K562 (cell line): Measurements from ENCODE around the gene ZSWIM1. TPM values are rescaled to one million over a fixed set of nuclear protein-coding genes. Genes with fewer than 3 reads are reported as not detected.

ENCODE experiments used
- BHLHE40 ChIP-seq: IDR thresholded peaks from 2 replicates; pipeline ENCODE4 v1.6.1; 2011; ENCODE audit warnings: low read length, improper control_type of control experiment
- GATA2 ChIP-seq: sonication (generic); formaldehyde crosslinking; IDR thresholded peaks from 2 replicates; pipeline ENCODE4 v1.4.0; 2020; ENCODE audit warnings: mild to moderate bottlenecking, missing genetic modification reagents
- HMBOX1 ChIP-seq: sonication (generic); IDR thresholded peaks from 2 replicates; pipeline ENCODE4 v1.6.1; 2016
- KAT7 ChIP-seq: sonication (generic); formaldehyde crosslinking; IDR thresholded peaks from 2 replicates; pipeline ENCODE4 v1.8.0; 2022; ENCODE audit warnings: missing genetic modification reagents, mild to moderate bottlenecking, borderline replicate concordance
- MITF ChIP-seq: IDR thresholded peaks from 2 replicates; pipeline ENCODE4 v1.6.1; 2014; ENCODE audit warnings: antibody characterized with exemption
- NR2C2 ChIP-seq, 2 experiments: fragments of 200-800 bp in 1 of 2; sonication (Bioruptor generic) in 1 of 2; sonication (generic) in 1 of 2; formaldehyde crosslinking in 1 of 2; IDR thresholded peaks; 2 replicates each; pipeline versions ENCODE4 v1.6.1 to v1.8.0; 2016 to 2022; ENCODE audit warnings: mild to moderate bottlenecking in 1 of 2, missing compliant biosample characterization in 1 of 2, missing genetic modification characterization in 1 of 2, missing genetic modification reagents in 1 of 2
- POU5F1 ChIP-seq: fragments of 150-350 bp; IDR thresholded peaks from 2 replicates; pipeline ENCODE4 v1.6.1; 2014; ENCODE audit warnings: borderline replicate concordance, low read length, low read depth, mild to moderate bottlenecking; ENCODE audit not compliant: partially characterized antibody
- SMARCE1 ChIP-seq: fragments of 450-650 bp; IDR thresholded peaks from 2 replicates; pipeline ENCODE4 v1.7.1; 2016; ENCODE audit warnings: mild to moderate bottlenecking
- TFE3 ChIP-seq: fragments of 450-650 bp; formaldehyde crosslinking; IDR thresholded peaks from 2 replicates; pipeline ENCODE4 v1.4.0; 2020; ENCODE audit warnings: mild to moderate bottlenecking, mixed read lengths
- polyA plus RNA-seq, 8 experiments: library from polyadenylated mRNA; depleted of rRNA in 4 of 8; stranded (reverse) in 5 of 8; unstranded in 3 of 8; fragments of >200 nt; fragmentation: Nextera tagmentation in 2 of 8; fragmentation: Illumina TruSeq in 1 of 8; extraction: Ambion mirVana in 2 of 8; extraction: Trizol in 1 of 8; gene quantifications; 2 replicates each; pipeline versions ENCODE4 v1.2.1 to v1.2.3, GENCODE V29; 2011 to 2014; ENCODE audit warnings: inconsistent platforms in 1 of 8, missing spikeins in 1 of 8
- total RNA-seq, 7 experiments: library from RNA; depleted of rRNA in 6 of 7; stranded (reverse); fragments of >200 nt in 6 of 7; fragmentation: Illumina TruSeq in 2 of 7; extraction: Trizol in 2 of 7; gene quantifications; 2 replicates each; pipeline versions ENCODE4 v1.2.1 to v1.2.3, GENCODE V29; 2011 to 2021; ENCODE audit warnings: low replicate concordance in 1 of 7
- TF ChIP-seq, protein P1 (sequence below), 3 experiments: IDR thresholded peaks in 2 of 3; conservative IDR thresholded peaks in 1 of 3; 2 replicates each; pipeline ENCODE4 v1.5.1; 2011 to 2012; ENCODE audit warnings: low read length in 3 of 3, mild to moderate bottlenecking in 3 of 3, control low read depth in 2 of 3, improper control_type of control experiment in 1 of 3, inconsistent platforms in 1 of 3, low read depth in 1 of 3, mixed read lengths in 1 of 3, moderate library complexity in 1 of 3; ENCODE audit not compliant: insufficient read depth in 2 of 3
- TF ChIP-seq, protein P2 (sequence below): fragments of 450-650 bp; IDR thresholded peaks from 2 replicates; pipeline ENCODE4 v1.6.1; 2017; ENCODE audit warnings: antibody characterized with exemption, mild to moderate bottlenecking
- TF ChIP-seq, protein P3 (sequence below), 3 experiments: fragments of 200-800 bp in 1 of 3; fragments of 250-450 bp in 1 of 3; fragments of 450-650 bp in 1 of 3; sonication (Bioruptor Pico) in 1 of 3; sonication (Bioruptor generic) in 1 of 3; formaldehyde crosslinking in 1 of 3; IDR thresholded peaks; 2 replicates each; pipeline versions ENCODE4 v1.6.1 to v1.8.0; 2016 to 2022; ENCODE audit warnings: mild to moderate bottlenecking in 2 of 3, missing genetic modification characterization in 2 of 3, missing compliant biosample characterization in 1 of 3, moderate library complexity in 1 of 3

ZSWIM1 gene
- total and polyA plus RNA-seq, 9 of the 15 experiments (the other 6 are each of a cell fraction or from before 2014, with no cell fraction given), result 2.5 to 15.6 (median 9.5) TPM

DNA sequence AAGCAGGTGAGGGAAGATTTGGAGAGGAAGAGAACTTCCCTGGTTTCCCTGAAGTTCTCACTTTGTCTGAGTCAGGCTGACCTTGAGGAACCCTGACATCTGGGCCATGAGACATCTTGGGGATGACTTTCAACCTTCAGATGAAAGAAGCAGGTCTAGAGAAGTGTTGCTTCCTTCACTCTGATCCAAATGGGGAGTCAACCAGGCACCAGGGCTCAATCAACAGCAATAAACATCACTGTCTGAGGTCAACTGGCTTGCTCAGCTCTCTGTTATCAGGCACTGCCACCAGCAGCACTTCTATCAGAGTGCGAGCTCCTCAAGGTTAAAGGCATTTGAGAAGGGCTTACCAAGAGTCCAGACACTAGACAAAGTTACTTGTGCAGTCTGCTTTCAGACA, 30.1 kb upstream of the ZSWIM1 start (continued):
- TF ChIP-seq, protein P1, sequence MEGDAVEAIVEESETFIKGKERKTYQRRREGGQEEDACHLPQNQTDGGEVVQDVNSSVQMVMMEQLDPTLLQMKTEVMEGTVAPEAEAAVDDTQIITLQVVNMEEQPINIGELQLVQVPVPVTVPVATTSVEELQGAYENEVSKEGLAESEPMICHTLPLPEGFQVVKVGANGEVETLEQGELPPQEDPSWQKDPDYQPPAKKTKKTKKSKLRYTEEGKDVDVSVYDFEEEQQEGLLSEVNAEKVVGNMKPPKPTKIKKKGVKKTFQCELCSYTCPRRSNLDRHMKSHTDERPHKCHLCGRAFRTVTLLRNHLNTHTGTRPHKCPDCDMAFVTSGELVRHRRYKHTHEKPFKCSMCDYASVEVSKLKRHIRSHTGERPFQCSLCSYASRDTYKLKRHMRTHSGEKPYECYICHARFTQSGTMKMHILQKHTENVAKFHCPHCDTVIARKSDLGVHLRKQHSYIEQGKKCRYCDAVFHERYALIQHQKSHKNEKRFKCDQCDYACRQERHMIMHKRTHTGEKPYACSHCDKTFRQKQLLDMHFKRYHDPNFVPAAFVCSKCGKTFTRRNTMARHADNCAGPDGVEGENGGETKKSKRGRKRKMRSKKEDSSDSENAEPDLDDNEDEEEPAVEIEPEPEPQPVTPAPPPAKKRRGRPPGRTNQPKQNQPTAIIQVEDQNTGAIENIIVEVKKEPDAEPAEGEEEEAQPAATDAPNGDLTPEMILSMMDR (IDR thresholded peaks at IDR 0.05 in 2 of 3, conservative IDR thresholded peaks at IDR 0.05 in 1 of 3; ENCODE audit: insufficient read depth in 2 of 3, low read depth in 1 of 3, low read length in 3 of 3), result no peak
- TF ChIP-seq KAT7 (CRISPR knock-in tag) (no peak), TFE3 (CRISPR knock-in tag) (no peak), GATA2 (peak; percentile 50; the same call in 1 of the 2 replicates), HMBOX1 (peak; percentile 65), BHLHE40 (peak; percentile 35; the same call in 1 of the 2 replicates), SMARCE1 (peak; percentile 46; the same call in 1 of the 2 replicates), NR2C2 (CRISPR knock-in tag; IDR thresholded peaks at IDR 0.05) (no peak), NR2C2 (tag; IDR thresholded peaks at IDR 0.05) (0 out of 2 replicates have a peak, but pooled peaks have one; percentile 26), POU5F1 (no peak), MITF (no peak)
- TF ChIP-seq, protein P2, sequence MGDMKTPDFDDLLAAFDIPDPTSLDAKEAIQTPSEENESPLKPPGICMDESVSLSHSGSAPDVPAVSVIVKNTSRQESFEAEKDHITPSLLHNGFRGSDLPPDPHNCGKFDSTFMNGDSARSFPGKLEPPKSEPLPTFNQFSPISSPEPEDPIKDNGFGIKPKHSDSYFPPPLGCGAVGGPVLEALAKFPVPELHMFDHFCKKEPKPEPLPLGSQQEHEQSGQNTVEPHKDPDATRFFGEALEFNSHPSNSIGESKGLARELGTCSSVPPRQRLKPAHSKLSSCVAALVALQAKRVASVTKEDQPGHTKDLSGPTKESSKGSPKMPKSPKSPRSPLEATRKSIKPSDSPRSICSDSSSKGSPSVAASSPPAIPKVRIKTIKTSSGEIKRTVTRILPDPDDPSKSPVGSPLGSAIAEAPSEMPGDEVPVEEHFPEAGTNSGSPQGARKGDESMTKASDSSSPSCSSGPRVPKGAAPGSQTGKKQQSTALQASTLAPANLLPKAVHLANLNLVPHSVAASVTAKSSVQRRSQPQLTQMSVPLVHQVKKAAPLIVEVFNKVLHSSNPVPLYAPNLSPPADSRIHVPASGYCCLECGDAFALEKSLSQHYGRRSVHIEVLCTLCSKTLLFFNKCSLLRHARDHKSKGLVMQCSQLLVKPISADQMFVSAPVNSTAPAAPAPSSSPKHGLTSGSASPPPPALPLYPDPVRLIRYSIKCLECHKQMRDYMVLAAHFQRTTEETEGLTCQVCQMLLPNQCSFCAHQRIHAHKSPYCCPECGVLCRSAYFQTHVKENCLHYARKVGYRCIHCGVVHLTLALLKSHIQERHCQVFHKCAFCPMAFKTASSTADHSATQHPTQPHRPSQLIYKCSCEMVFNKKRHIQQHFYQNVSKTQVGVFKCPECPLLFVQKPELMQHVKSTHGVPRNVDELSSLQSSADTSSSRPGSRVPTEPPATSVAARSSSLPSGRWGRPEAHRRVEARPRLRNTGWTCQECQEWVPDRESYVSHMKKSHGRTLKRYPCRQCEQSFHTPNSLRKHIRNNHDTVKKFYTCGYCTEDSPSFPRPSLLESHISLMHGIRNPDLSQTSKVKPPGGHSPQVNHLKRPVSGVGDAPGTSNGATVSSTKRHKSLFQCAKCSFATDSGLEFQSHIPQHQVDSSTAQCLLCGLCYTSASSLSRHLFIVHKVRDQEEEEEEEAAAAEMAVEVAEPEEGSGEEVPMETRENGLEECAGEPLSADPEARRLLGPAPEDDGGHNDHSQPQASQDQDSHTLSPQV, result peak; percentile 29; the same call in 1 of the 2 replicates
- TF ChIP-seq, protein P3, sequence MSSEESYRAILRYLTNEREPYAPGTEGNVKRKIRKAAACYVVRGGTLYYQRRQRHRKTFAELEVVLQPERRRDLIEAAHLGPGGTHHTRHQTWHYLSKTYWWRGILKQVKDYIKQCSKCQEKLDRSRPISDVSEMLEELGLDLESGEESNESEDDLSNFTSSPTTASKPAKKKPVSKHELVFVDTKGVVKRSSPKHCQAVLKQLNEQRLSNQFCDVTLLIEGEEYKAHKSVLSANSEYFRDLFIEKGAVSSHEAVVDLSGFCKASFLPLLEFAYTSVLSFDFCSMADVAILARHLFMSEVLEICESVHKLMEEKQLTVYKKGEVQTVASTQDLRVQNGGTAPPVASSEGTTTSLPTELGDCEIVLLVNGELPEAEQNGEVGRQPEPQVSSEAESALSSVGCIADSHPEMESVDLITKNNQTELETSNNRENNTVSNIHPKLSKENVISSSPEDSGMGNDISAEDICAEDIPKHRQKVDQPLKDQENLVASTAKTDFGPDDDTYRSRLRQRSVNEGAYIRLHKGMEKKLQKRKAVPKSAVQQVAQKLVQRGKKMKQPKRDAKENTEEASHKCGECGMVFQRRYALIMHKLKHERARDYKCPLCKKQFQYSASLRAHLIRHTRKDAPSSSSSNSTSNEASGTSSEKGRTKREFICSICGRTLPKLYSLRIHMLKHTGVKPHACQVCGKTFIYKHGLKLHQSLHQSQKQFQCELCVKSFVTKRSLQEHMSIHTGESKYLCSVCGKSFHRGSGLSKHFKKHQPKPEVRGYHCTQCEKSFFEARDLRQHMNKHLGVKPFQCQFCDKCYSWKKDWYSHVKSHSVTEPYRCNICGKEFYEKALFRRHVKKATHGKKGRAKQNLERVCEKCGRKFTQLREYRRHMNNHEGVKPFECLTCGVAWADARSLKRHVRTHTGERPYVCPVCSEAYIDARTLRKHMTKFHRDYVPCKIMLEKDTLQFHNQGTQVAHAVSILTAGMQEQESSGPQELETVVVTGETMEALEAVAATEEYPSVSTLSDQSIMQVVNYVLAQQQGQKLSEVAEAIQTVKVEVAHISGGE (CRISPR knock-in tag; IDR thresholded peaks at IDR 0.05), result 0 out of 6 replicates have a peak, but pooled peaks of 1 of the 3 experiments have one; percentile 43
